ENCODE results near the gene COL4A5.

GRCh38 chrX:108671526-108671925, 231.9 kb downstream of the COL4A5 start:
- no peak for TF ChIP-seq CTCF (IDR thresholded peaks at IDR 0.05; ENCODE audit: low read length)
- no peak for TF ChIP-seq EZH2 (IDR thresholded peaks at IDR 0.05; ENCODE audit: borderline replicate concordance, low read length)
